Measurements from ENCODE around the gene ATXN10.

- no peak for TF ChIP-seq ZNF384 (IDR thresholded peaks at IDR 0.05)
- TF ChIP-seq LEF1 (IDR thresholded peaks at IDR 0.05; ENCODE audit: borderline replicate concordance), result no peak
- TF ChIP-seq ELF4 (IDR thresholded peaks at IDR 0.05), result no peak
- no peak for TF ChIP-seq SUZ12 (IDR thresholded peaks at IDR 0.05)
- no peak for TF ChIP-seq FOXA1 (IDR thresholded peaks at IDR 0.05)
- TF ChIP-seq FOXM1 (IDR thresholded peaks at IDR 0.05; ENCODE audit: borderline replicate concordance), result no peak
- no peak for TF ChIP-seq FOXK2 (IDR thresholded peaks at IDR 0.05)
- TF ChIP-seq L3MBTL2 (conservative IDR thresholded peaks at IDR 0.05), result no peak
- no peak for TF ChIP-seq ARNT (IDR thresholded peaks at IDR 0.05)
- TF ChIP-seq BHLHE40 (IDR thresholded peaks at IDR 0.05; ENCODE audit: borderline replicate concordance), result no peak
These were observed 154.9 kb downstream of the ATXN10 start for GRCh38 chr22:45826520-45826919.
